DND-41 (cell line): ENCODE data around the gene ACAT1.

ENCODE experiments used
- CTCF ChIP-seq: IDR thresholded peaks from 2 replicates; pipeline ENCODE4 v1.5.1; 2012; ENCODE audit warnings: borderline replicate concordance, low read length, moderate library complexity, mild to moderate bottlenecking; ENCODE audit not compliant: poor library complexity, severe bottlenecking; ENCODE audit errors: extremely low read depth
- EZH2 ChIP-seq: IDR thresholded peaks from 3 replicates; pipeline ENCODE4 v1.6.1; 2012; ENCODE audit warnings: borderline replicate concordance, low read depth, mild to moderate bottlenecking, moderate library complexity, low read length, inconsistent platforms; ENCODE audit not compliant: severe bottlenecking

- TF ChIP-seq EZH2 (no peak), CTCF (no peak)
Observed at GRCh38 chr11:108111126-108111525, 10.2 kb upstream of the ACAT1 start.
